ENCODE measurements around the gene KRTAP17-1. TPM values are rescaled to one million over a fixed set of nuclear protein-coding genes. Genes with fewer than 3 reads are reported as not detected.
A peak's percentile ranks its signal among the peaks of the same experiment; 100 is the strongest.

KRTAP17-1 gene
- total RNA-seq, 1 donor from 2014 or later = not detected

DNA sequence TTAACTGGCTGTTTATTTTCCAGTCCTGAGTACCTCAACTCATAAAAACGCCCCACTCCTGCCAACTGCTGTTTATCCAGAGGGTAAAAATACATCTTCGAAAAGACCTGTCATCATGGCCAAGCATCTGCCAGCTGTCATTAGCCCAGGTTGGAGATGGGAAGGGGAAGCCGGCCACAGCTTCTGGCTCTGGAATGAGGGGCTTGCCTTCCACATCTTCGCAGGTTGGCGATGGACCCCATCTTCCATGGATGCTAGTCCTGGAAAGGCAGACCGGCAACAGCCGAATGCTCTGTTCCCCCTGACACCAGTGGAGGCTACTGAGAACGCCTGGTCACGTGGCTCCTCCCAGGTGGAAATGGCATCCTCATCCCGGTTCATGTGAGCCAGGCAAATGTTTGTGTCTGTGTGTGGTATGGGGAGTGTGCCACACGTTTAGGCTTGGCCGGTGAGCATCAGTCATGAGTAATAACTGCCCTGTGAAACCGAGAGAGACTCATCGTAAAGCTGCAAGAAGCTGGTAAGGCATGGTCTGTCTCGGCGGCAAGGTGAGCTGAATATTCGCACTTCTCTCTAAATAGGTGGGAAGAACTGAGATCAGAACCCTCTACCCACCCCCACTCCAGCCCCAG lies 420 bp upstream of the KRTAP17-1 start:
- Histone ChIP-seq H3K27me3 (ENCODE audit: control insufficient read depth, insufficient read depth, low read length) (no peaks in the 10 kb centered on the region), H3K4me3 (ENCODE audit: low read depth, low read length) (no peak overlapping the region), H3K36me3 (ENCODE audit: control insufficient read depth, insufficient read depth, low read length) (no peaks in the 10 kb centered on the region)
- DNase-seq (ENCODE audit: low read depth) = peak; percentile 35
- no peak for FAIRE-seq
- TF ChIP-seq, protein P1, sequence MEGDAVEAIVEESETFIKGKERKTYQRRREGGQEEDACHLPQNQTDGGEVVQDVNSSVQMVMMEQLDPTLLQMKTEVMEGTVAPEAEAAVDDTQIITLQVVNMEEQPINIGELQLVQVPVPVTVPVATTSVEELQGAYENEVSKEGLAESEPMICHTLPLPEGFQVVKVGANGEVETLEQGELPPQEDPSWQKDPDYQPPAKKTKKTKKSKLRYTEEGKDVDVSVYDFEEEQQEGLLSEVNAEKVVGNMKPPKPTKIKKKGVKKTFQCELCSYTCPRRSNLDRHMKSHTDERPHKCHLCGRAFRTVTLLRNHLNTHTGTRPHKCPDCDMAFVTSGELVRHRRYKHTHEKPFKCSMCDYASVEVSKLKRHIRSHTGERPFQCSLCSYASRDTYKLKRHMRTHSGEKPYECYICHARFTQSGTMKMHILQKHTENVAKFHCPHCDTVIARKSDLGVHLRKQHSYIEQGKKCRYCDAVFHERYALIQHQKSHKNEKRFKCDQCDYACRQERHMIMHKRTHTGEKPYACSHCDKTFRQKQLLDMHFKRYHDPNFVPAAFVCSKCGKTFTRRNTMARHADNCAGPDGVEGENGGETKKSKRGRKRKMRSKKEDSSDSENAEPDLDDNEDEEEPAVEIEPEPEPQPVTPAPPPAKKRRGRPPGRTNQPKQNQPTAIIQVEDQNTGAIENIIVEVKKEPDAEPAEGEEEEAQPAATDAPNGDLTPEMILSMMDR (IDR thresholded peaks at IDR 0.05; ENCODE audit: insufficient read depth, low read length, severe bottlenecking) = no peak

DNA sequence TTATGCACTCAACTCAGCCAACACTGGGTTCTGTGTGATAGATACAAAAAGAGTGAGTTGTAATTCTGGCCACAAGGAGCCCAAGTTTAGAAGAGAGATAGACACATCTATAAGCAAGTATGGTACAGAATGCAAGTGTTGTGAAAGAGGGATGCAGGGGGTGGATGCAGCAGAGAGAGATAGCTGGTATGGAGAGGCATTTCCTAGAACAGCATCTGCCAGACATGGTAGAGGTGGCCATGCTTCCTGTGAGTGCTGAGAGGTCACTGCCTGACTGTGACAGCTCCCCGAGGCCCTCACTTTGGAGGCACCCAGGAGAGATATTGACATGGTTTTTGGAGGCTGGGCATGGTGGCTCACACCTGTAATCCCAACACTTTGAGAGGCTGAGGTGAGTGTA lies 4.4 kb downstream of the KRTAP17-1 start:
- no peaks in the 10 kb centered on the region for H3K27me3 ChIP-seq (ENCODE audit: control insufficient read depth, insufficient read depth, low read length)

GRCh38 chr17:41308918-41309359 lies 6.6 kb downstream of the KRTAP17-1 start, which contains the start of gene KRTAP16-1:
TSS of gene KRTAP16-1 (minus strand) at chr17:41309309. CDS start at chr17:41309253, 56 bp downstream.
- no peak for DNase-seq (ENCODE audit: low read depth)
- no peak within 1 kb of the TSS for H3K4me3 ChIP-seq (ENCODE audit: low read depth, low read length)
- FAIRE-seq = no peak
- TF ChIP-seq, protein P1 (IDR thresholded peaks at IDR 0.05; ENCODE audit: insufficient read depth, low read length, severe bottlenecking) = no peak
- no peaks in the 10 kb centered on the region for H3K27me3 ChIP-seq (ENCODE audit: control insufficient read depth, insufficient read depth, low read length)
- H3K36me3 ChIP-seq (ENCODE audit: control insufficient read depth, insufficient read depth, low read length) = no peaks in the 10 kb centered on the region

More for the DNA sequence above, 4.4 kb downstream of the KRTAP17-1 start:
- TF ChIP-seq, protein P1 (IDR thresholded peaks at IDR 0.05; ENCODE audit: insufficient read depth, low read length, severe bottlenecking) = no peak
- DNase-seq (ENCODE audit: low read depth) (no peak), FAIRE-seq (no peak)
- no peak overlapping the region for H3K4me3 ChIP-seq (ENCODE audit: low read depth, low read length)
- no peaks in the 10 kb centered on the region for H3K36me3 ChIP-seq (ENCODE audit: control insufficient read depth, insufficient read depth, low read length)

GRCh38 chr17:41308251-41308917 lies 7.1 kb downstream of the KRTAP17-1 start:
- no peak overlapping the region for H3K4me3 ChIP-seq (ENCODE audit: low read depth, low read length)
- FAIRE-seq (peak; percentile 72), DNase-seq (ENCODE audit: low read depth) (peak; percentile 10)
- H3K36me3 ChIP-seq (ENCODE audit: control insufficient read depth, insufficient read depth, low read length) = no peaks in the 10 kb centered on the region
- TF ChIP-seq, protein P1 (IDR thresholded peaks at IDR 0.05; ENCODE audit: insufficient read depth, low read length, severe bottlenecking) = no peak
- no peaks in the 10 kb centered on the region for H3K27me3 ChIP-seq (ENCODE audit: control insufficient read depth, insufficient read depth, low read length)

- no peak for FAIRE-seq
- TF ChIP-seq, protein P1 (IDR thresholded peaks at IDR 0.05; ENCODE audit: insufficient read depth, low read length, severe bottlenecking) = no peak
- no peaks in the 10 kb centered on the region for H3K36me3 ChIP-seq (ENCODE audit: control insufficient read depth, insufficient read depth, low read length)
- no peaks in the 10 kb centered on the region for H3K27me3 ChIP-seq (ENCODE audit: control insufficient read depth, insufficient read depth, low read length)
- H3K4me3 ChIP-seq (ENCODE audit: low read depth, low read length) = no peak overlapping the region
- DNase-seq (ENCODE audit: low read depth) = no peak
Observed at GRCh38 chr17:41307647-41308046, 7.9 kb downstream of the KRTAP17-1 start.

Data from bronchial epithelial cell (primary cell).